Effector CD8-positive, alpha-beta T cell (primary cell): ENCODE data around the gene WFDC12.

ENCODE experiments used
- DNase-seq: peaks from one replicate; lab custom pipeline; 2025; lab: John Stamatoyannopoulos, UW

Gene WFDC12

GRCh38 chr20:45091366-45091765, 32.9 kb downstream of the WFDC12 start:
- no peak for DNase-seq

GRCh38 chr20:45090481-45090880, 33.8 kb downstream of the WFDC12 start:
- DNase-seq, result no peak

- DNase-seq, result no peak
Measured at GRCh38 chr20:45088247-45088646, 36.0 kb downstream of the WFDC12 start.

GRCh38 chr20:45087814-45088213, 36.5 kb downstream of the WFDC12 start:
- no peak for DNase-seq

- DNase-seq, result no peak
Measured at GRCh38 chr20:45087097-45087790, 37.0 kb downstream of the WFDC12 start.

GRCh38 chr20:45085867-45086266, 38.4 kb downstream of the WFDC12 start:
- no peak for DNase-seq

- DNase-seq, result no peak
Measured at GRCh38 chr20:45085289-45085688, 39.0 kb downstream of the WFDC12 start.

GRCh38 chr20:45083127-45083526, 41.1 kb downstream of the WFDC12 start:
- no peak for DNase-seq

- no peak for DNase-seq
Measured at GRCh38 chr20:45082468-45082867, 41.8 kb downstream of the WFDC12 start.

- no peak for DNase-seq
Measured at GRCh38 chr20:45080867-45081624, 43.2 kb downstream of the WFDC12 start.

- DNase-seq, result no peak
Measured at GRCh38 chr20:45077559-45077958, 46.7 kb downstream of the WFDC12 start.
